GM10266 (cell line): ENCODE measurements around the gene FRMD5.

Experiments
- DNase-seq: peaks from one replicate; pipeline ENCODE4 v3.0.0; 2012; ENCODE audit errors: extremely low spot score
- CTCF ChIP-seq: IDR thresholded peaks from 2 replicates; pipeline ENCODE4 v1.5.1; 2012; ENCODE audit warnings: mild to moderate bottlenecking, low read depth; ENCODE audit not compliant: control insufficient read depth, insufficient read depth; ENCODE audit errors: missing control alignments

FRMD5 gene

GRCh38 chr15:43881944-43882343, 313.1 kb downstream of the FRMD5 start:
- DNase-seq = no peak
- TF ChIP-seq CTCF = peak; percentile 37

- TF ChIP-seq CTCF = no peak
- no peak for DNase-seq
Observed at GRCh38 chr15:43881245-43881644, 313.8 kb downstream of the FRMD5 start.

GRCh38 chr15:43880406-43881194, 314.5 kb downstream of the FRMD5 start:
- no peak for DNase-seq

GRCh38 chr15:43879386-43880355, 315.4 kb downstream of the FRMD5 start:
- DNase-seq = no peak
- no peak for TF ChIP-seq CTCF

More at GRCh38 chr15:43880406-43881194, 314.5 kb downstream of the FRMD5 start:
- TF ChIP-seq CTCF = no peak

GRCh38 chr15:43878446-43878845, 316.6 kb downstream of the FRMD5 start:
- no peak for TF ChIP-seq CTCF
- DNase-seq = no peak

GRCh38 chr15:43877371-43877770, 317.7 kb downstream of the FRMD5 start:
- TF ChIP-seq CTCF = no peak
- DNase-seq = no peak
